Measurements from ENCODE around the gene MYO6.
A peak's percentile ranks its signal among the peaks of the same experiment; 100 is the strongest.

Gene MYO6

DNA sequence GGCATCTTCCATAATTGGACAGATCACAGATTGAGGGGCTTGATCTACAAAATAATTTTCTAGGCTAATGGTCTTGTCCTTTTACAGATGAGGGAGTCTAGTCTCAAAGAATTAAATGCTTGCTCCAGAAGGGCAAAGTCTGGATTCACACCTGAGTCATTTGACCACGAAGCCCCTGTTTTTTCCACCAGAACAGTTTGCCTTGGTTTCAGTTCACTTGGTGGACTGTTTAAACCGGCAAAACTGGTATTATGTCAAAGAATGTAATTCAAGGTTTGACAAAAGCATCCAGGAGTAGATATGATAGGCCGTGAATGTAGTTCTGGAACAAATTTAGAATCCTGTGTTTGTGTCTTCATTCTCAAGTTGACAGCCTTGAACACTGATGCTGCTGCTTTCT is 3.3 kb downstream of the MYO6 start (continued):
- TF ChIP-seq, protein P1, sequence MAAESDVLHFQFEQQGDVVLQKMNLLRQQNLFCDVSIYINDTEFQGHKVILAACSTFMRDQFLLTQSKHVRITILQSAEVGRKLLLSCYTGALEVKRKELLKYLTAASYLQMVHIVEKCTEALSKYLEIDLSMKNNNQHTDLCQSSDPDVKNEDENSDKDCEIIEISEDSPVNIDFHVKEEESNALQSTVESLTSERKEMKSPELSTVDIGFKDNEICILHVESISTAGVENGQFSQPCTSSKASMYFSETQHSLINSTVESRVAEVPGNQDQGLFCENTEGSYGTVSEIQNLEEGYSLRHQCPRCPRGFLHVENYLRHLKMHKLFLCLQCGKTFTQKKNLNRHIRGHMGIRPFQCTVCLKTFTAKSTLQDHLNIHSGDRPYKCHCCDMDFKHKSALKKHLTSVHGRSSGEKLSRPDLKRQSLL (tag by site-specific recombination; IDR thresholded peaks at IDR 0.05): no peak
- TF ChIP-seq ZNF529 (tag by site-specific recombination; IDR thresholded peaks at IDR 0.05; ENCODE audit: insufficient replicate concordance) (no peak), ZFP69B (tag by site-specific recombination; IDR thresholded peaks at IDR 0.05) (no peak), ZNF354C (tag by site-specific recombination; IDR thresholded peaks at IDR 0.05; ENCODE audit: borderline replicate concordance, low read depth) (no peak), ZNF530 (tag by site-specific recombination; IDR thresholded peaks at IDR 0.05; ENCODE audit: low read depth) (no peak), ZNF624 (tag by site-specific recombination; IDR thresholded peaks at IDR 0.05) (no peak), ZBTB17 (tag by site-specific recombination; IDR thresholded peaks at IDR 0.05) (no peak), ZNF558 (tag by site-specific recombination; IDR thresholded peaks at IDR 0.05) (no peak), OVOL3 (tag by site-specific recombination; IDR thresholded peaks at IDR 0.05) (no peak), ZNF701 (tag by site-specific recombination; IDR thresholded peaks at IDR 0.05) (no peak)

GRCh38 chr6:75755704-75756103 is 6.7 kb downstream of the MYO6 start:
- no peak overlapping the region for H3K27ac ChIP-seq (ENCODE audit: extremely low read depth, low read depth, low read length)
- no peaks in the 10 kb centered on the region for H3K9me3 ChIP-seq (ENCODE audit: control insufficient read depth, insufficient read depth, low read depth, low read length)
- H3K4me3 ChIP-seq (ENCODE audit: low read depth, low read length): no peak overlapping the region
- TF ChIP-seq ZNF426 (tag by site-specific recombination; IDR thresholded peaks at IDR 0.05) (no peak), SP7 (tag by site-specific recombination; IDR thresholded peaks at IDR 0.05) (peak; percentile 73)
- ChIA-PET CTCF (interaction anchor here (0.7 kb wide), 1 partner anchor 488 kb away, joined by 3 read pairs; no protein-coding TSS in a partner anchor), POLR2A (no interaction called here)
- H3K4me1 ChIP-seq (ENCODE audit: control insufficient read depth, insufficient read depth, low read length): peaks cover 21% of the 10 kb centered on the region
- H3K36me3 ChIP-seq (ENCODE audit: control insufficient read depth in 2 of 2, insufficient read depth in 1 of 2, low read length in 2 of 2): no peaks in the 10 kb centered on the region; a peak in 1 of 3 replicates

DNA sequence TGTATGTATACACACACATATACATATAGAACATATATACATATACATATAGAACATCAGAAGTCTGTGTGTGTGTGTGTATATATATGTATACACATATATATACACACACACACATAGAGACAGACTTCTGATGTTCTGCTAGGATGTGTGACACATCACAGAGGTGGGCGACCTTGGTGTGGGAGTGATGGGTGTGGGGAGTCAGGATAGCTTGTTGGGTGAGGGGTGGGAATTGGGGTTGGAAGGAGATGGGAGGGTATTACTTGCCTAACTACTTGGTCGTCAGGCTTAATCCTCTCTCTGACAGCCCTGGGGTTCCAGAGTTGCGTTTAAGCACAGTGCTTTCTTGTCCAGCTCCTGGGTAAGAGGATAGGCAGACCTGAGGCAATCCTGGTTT is 8.3 kb downstream of the MYO6 start:
- ChIA-PET CTCF (interaction anchor here (0.6 kb wide), 1 partner anchor 50 kb away, joined by 4 read pairs; no protein-coding TSS in a partner anchor), POLR2A (no interaction called here)

GRCh38 chr6:75758061-75758460 is 9.0 kb downstream of the MYO6 start:
- ChIA-PET POLR2A (no interaction called here), CTCF (no interaction called here)

More for the DNA sequence above, 8.3 kb downstream of the MYO6 start:
- no peaks in the 10 kb centered on the region; a peak in 1 of 3 replicates for H3K36me3 ChIP-seq (ENCODE audit: control insufficient read depth in 2 of 2, insufficient read depth in 1 of 2, low read length in 2 of 2)
- TF ChIP-seq EGR2 (tag by site-specific recombination; IDR thresholded peaks at IDR 0.05; ENCODE audit: low read depth) (peak; percentile 80), ZSCAN23 (tag by site-specific recombination; IDR thresholded peaks at IDR 0.05) (no peak), ZFHX2 (tag by site-specific recombination; conservative IDR thresholded peaks at IDR 0.05) (peak; percentile 74)
- H3K9me3 ChIP-seq (ENCODE audit: control insufficient read depth, insufficient read depth, low read depth, low read length): no peaks in the 10 kb centered on the region
- peaks cover 15% of the 10 kb centered on the region for H3K4me1 ChIP-seq (ENCODE audit: control insufficient read depth, insufficient read depth, low read length)
- H3K27ac ChIP-seq (ENCODE audit: extremely low read depth, low read depth, low read length): no peak overlapping the region
- H3K4me3 ChIP-seq (ENCODE audit: low read depth, low read length): no peak overlapping the region

More at GRCh38 chr6:75758061-75758460, 9.0 kb downstream of the MYO6 start:
- no peaks in the 10 kb centered on the region; a peak in 1 of 3 replicates for H3K36me3 ChIP-seq (ENCODE audit: control insufficient read depth in 2 of 2, insufficient read depth in 1 of 2, low read length in 2 of 2)
- H3K27ac ChIP-seq (ENCODE audit: extremely low read depth, low read depth, low read length): no peak overlapping the region
- no peaks in the 10 kb centered on the region for H3K9me3 ChIP-seq (ENCODE audit: control insufficient read depth, insufficient read depth, low read depth, low read length)
- no peak overlapping the region for H3K4me3 ChIP-seq (ENCODE audit: low read depth, low read length)
- H3K4me1 ChIP-seq (ENCODE audit: control insufficient read depth, insufficient read depth, low read length): peaks cover 18% of the 10 kb centered on the region
- TF ChIP-seq, protein P2, sequence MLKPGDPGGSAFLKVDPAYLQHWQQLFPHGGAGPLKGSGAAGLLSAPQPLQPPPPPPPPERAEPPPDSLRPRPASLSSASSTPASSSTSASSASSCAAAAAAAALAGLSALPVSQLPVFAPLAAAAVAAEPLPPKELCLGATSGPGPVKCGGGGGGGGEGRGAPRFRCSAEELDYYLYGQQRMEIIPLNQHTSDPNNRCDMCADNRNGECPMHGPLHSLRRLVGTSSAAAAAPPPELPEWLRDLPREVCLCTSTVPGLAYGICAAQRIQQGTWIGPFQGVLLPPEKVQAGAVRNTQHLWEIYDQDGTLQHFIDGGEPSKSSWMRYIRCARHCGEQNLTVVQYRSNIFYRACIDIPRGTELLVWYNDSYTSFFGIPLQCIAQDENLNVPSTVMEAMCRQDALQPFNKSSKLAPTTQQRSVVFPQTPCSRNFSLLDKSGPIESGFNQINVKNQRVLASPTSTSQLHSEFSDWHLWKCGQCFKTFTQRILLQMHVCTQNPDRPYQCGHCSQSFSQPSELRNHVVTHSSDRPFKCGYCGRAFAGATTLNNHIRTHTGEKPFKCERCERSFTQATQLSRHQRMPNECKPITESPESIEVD (tag by site-specific recombination; IDR thresholded peaks at IDR 0.05): peak; percentile 43
- no peak for TF ChIP-seq TRIM28 (IDR thresholded peaks at IDR 0.05; ENCODE audit: borderline replicate concordance, low read length)
- no peak for TF ChIP-seq ZNF114 (tag by site-specific recombination; IDR thresholded peaks at IDR 0.05)
- TF ChIP-seq OVOL3 (tag by site-specific recombination; IDR thresholded peaks at IDR 0.05): no peak
- TF ChIP-seq ZNF433 (tag by site-specific recombination; IDR thresholded peaks at IDR 0.05; ENCODE audit: low read depth): no peak
- TF ChIP-seq PATZ1 (tag by site-specific recombination; IDR thresholded peaks at IDR 0.05): no peak
